NCI-H2107 treated with DMSO at 0.1 percent for 48 hours (cell line): ENCODE results near the gene HNF1A.
"Not testable (repeated sequence)": the region's sequence is repeated elsewhere in the genome, so short reads cannot be mapped to it uniquely, and the experiment has no call there.

Experiments used
- DNase-seq: peaks from one replicate; lab custom pipeline; 2025; ENCODE audit not compliant: unreplicated experiment; lab: John Stamatoyannopoulos, UW

The HNF1A gene

DNA sequence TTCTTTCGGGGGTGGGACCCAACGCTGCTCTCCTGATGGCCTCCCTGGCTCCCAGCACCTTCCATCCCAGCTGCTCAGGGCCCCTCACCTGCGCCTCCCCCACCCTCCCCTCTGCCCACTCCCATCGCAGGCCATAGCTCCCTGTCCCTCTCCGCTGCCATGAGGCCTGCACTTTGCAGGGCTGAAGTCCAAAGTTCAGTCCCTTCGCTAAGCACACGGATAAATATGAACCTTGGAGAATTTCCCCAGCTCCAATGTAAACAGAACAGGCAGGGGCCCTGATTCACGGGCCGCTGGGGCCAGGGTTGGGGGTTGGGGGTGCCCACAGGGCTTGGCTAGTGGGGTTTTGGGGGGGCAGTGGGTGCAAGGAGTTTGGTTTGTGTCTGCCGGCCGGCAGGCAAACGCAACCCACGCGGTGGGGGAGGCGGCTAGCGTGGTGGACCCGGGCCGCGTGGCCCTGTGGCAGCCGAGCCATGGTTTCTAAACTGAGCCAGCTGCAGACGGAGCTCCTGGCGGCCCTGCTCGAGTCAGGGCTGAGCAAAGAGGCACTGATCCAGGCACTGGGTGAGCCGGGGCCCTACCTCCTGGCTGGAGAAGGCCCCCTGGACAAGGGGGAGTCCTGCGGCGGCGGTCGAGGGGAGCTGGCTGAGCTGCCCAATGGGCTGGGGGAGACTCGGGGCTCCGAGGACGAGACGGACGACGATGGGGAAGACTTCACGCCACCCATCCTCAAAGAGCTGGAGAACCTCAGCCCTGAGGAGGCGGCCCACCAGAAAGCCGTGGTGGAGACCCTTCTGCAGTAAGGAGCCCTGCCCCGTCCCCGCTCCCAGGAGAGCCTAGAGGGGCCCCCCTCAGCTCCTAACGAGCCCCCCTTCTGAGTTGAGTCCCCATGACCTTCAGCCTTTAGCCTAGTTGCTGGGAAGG lies at the start of gene HNF1A:
HNF1A (plus strand) TSS at position 248 of the 924 bp plus-strand sequence; CDS start at position 474, 226 bp downstream.
- DNase-seq: no peak

- no peak for DNase-seq
Observed at GRCh38 chr12:120928864-120929652, 49.3 kb upstream of the HNF1A start.

DNA sequence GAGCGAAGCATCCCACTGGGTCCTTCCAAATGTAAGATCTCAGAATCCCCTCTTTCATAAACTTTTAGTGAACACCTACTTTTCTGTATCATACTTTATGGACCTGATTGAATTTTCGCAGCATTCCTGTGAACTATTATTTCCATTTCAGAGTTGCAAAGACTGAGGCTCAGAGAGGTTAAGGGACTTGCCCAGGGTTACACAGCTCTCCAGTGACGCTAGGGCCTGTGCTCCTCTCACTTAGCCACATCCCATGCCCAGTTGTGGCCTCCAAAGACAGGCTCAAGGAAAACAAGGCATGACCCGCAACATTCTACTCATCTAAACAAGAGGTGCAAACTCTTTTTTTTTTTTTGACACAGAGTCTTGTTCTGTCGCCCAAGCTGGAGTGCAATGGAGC lies 48.3 kb upstream of the HNF1A start:
- DNase-seq: no peak

DNA sequence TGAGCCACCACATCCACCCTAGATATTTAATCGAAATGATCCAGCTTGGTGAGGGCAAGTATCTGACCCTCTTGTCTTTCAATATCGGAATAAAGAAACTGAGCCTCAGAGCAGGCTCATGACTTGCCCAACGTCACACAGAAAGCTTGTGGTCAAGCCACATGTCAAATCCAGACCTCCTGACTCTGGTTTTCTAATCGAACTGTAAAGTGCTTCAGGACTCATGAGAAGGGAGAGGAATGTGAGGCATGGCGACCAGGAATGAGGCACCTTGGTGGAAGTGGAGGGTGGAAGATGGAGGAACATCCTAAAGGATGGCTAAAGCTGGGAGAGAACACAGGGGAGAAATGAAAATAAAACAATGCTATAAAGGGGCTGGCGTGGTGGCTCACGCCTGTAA lies 46.3 kb upstream of the HNF1A start:
- DNase-seq: no peak

- no peak for DNase-seq
Observed at GRCh38 chr12:120932956-120933526, 45.3 kb upstream of the HNF1A start.

DNA sequence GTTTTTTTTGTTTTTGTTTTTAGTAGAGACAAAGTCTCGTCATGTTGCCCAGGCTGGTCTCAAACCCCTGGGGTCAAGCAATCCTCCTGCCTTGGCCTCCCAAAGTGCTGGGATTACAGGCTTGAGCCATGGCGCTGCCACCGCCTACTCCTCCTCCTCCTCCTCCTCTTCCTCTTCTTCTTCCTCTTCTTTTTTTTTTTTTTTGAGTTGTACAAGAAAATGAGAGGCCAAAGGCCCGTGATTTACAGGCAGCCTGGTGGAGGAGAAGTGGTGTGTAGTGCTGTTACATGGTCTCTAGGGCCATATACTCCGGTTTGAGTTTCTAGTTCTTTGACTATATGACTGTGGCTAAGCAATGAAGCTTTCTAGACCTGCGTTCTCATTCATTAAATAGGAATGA lies 44.6 kb upstream of the HNF1A start:
- no peak for DNase-seq

GRCh38 chr12:120936197-120936596 lies 42.1 kb upstream of the HNF1A start:
- no peak for DNase-seq

- DNase-seq: no peak
Observed at GRCh38 chr12:120938496-120938895, 39.8 kb upstream of the HNF1A start.

DNA sequence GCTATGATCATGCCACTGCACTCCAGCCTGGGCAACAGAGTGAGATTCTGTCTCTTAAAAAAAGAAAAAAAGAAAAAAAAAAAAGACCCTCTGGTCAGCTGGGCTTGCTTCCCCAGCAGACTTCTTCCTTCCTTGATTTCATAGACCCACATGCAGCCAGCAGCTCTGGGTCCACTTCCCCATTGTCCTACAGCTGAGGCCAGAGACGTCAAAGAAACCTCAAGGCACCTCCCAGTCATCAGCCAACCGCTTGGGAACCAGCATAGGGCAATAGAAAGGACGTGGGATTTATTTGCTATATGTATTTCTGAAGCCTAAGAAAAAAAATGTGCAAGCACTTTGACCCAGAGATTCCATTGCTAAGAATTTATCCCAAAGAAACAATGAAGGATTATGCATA lies 38.8 kb upstream of the HNF1A start:
- DNase-seq: no peak

GRCh38 chr12:120940006-120940405 lies 38.3 kb upstream of the HNF1A start:
- DNase-seq: no peak

DNA sequence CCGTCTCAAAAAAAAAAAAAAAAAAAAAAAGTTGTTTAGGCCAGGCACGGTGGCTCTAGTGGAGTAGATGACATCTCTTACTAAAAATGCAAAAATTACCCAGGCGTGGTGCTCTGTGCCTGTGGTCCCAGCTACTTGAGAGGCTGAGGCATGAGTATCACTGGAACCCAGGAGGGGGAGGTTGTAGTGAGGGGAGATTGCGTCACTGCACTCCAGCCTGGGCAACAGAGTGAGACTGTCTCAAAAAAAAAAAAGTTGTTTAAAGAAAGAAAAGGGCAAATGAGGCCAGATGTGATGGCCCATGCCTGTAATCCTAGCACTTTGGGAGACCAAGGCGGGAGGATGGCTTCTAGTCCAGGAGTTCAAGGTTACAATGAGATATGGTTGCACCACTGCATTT lies 37.5 kb upstream of the HNF1A start:
- no peak for DNase-seq

DNA sequence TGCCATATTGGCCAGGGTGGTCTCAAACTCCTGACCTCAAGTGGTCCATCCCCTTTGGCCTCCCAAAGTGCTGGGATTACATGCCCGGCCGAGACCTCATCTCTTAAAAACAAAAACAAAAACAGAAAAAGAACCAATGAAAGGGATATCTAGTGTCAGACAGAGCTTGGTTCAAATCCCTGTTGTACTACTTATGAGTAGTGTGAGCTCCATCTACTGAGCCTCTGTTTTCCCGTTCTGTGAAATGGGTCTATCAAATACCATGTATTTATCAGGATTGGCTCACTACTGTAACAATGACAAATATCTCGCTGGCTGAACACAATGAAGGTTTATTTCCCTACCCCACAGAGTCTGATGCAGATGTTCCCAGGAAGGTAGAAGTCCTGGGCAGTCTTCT lies 36.9 kb upstream of the HNF1A start:
- DNase-seq: no peak

GRCh38 chr12:120941846-120942405 lies 36.4 kb upstream of the HNF1A start:
- no peak for DNase-seq

GRCh38 chr12:120943482-120943881 lies 34.9 kb upstream of the HNF1A start:
- DNase-seq: no peak

DNA sequence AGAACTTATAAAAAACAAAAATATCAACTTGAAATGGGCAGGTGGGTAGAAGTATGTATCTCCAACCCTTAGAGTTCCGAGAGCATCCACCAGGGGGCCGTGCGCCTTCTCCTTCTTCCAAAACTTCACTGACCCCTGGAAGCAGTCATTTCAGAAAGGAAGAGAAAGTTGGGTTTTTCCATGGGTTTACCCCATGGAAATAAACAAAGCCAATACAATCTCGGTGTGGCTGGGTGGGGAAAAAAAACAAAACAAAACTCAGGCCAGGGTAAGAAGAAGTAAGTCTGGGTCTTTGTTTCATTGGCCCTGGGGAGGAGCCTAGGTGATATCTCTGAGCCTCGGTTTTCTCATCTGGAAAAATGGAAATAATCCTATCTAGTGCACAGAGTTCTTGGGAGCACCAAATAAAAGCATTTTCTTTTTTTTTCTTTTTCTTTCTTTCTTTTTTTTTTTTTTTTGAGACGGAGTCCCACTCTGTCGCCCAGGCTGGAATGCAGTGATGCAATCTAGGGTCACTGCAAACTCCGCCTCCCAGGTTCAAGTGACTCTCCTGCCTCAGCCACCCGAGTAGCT lies 33.6 kb upstream of the HNF1A start:
- peak; percentile 8 for DNase-seq

- DNase-seq: not testable (repeated sequence)
Observed at GRCh38 chr12:120945516-120945915, 32.8 kb upstream of the HNF1A start.

DNA sequence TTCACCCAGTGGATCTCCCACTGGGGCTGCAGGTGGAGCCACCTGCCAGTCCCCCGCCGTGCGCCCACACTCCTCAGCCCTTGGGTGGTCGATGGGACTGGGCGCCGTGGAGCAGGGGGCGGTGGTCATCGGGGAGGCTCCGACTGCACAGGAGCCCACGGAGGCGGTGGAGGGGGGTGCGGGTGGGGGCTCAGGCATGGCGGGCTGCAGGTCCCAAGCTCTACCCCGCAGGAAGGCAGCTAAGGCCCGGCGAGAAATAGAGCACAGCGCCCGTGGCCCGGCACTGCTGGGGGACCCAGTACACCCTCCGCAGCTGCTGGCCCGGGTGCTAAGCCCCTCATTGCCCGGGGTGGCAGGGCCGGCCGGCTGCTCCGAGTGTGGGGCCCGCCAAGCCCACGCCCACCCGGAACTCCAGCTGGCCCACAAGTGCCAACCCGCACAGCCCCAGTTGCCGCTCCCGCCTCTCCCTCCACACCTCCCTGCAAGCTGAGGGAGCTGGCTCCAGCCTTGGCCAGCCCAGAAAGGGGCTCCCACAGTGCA lies 28.0 kb upstream of the HNF1A start:
- not testable (repeated sequence) for DNase-seq

- no peak for DNase-seq
Observed at GRCh38 chr12:120950807-120951206, 27.5 kb upstream of the HNF1A start.

- DNase-seq: no peak
Observed at GRCh38 chr12:120955232-120955631, 23.1 kb upstream of the HNF1A start.

GRCh38 chr12:120956579-120957300 lies 21.6 kb upstream of the HNF1A start:
- no peak for DNase-seq
